ENCODE results near the gene ZNF496.
A peak's percentile ranks its signal among the peaks of the same experiment; 100 is the strongest.

The ZNF496 gene

DNA sequence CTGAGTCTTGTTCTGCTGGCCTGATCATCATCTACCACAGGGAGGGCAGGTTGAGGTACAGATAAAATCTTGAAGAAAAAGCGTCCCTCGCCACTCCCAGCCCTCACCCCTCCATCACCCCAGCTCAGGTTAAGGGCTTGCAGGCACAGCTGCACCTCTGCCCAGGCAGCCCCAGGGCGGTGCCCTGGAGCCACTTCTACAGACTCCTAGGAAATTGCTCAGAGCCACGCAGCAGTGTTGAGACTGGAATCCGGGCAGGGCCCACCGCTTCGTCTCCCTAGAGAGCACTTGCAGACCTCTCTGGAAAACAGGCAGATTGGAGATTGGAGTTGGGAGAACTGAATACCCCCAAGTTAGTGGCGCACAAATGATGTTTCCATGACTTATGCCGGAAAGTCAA is 40.5 kb downstream of the ZNF496 start:
- TF ChIP-seq ZBTB7A (IDR thresholded peaks at IDR 0.05; ENCODE audit: low read depth) (no peak), RAD21 (IDR thresholded peaks at IDR 0.05; ENCODE audit: low read depth) (no peak), NFIC (IDR thresholded peaks at IDR 0.05) (no peak), FOXM1 (IDR thresholded peaks at IDR 0.05; ENCODE audit: borderline replicate concordance, low read depth) (no peak), EP300 (IDR thresholded peaks at IDR 0.05; ENCODE audit: borderline replicate concordance) (no peak), EGR1 (IDR thresholded peaks at IDR 0.05) (no peak), CREB1 (IDR thresholded peaks at IDR 0.05; ENCODE audit: low read depth) (no peak)
- TF ChIP-seq, protein P1, sequence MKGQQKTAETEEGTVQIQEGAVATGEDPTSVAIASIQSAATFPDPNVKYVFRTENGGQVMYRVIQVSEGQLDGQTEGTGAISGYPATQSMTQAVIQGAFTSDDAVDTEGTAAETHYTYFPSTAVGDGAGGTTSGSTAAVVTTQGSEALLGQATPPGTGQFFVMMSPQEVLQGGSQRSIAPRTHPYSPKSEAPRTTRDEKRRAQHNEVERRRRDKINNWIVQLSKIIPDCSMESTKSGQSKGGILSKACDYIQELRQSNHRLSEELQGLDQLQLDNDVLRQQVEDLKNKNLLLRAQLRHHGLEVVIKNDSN (IDR thresholded peaks at IDR 0.05), result no peak

DNA sequence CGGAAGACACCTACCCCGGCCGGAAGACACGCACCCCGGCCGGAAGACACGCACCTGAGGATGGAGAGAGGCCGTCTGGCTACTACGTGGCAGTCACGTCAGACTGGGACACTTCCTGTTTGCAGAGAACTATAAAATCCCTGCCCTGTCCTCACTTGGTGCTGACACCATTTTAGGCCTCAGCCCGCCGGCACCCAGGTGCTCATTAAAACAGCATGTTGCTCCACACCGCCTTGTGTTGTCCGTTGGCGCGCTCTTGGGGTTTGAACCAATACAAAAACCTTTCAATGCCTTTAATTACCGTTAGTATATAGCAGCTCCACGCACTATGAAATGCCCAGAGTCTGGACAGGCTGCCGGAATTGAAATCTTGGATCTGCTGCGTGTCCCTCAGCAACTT is 41.1 kb downstream of the ZNF496 start:
- no peak for TF ChIP-seq CEBPB (IDR thresholded peaks at IDR 0.05)
- TF ChIP-seq EP300 (IDR thresholded peaks at IDR 0.05; ENCODE audit: borderline replicate concordance), result no peak
- TF ChIP-seq TAF1 (IDR thresholded peaks at IDR 0.05; ENCODE audit: low read depth), result no peak
- TF ChIP-seq YY1 (IDR thresholded peaks at IDR 0.05; ENCODE audit: low read depth), result no peak
- TF ChIP-seq RAD21 (IDR thresholded peaks at IDR 0.05; ENCODE audit: low read depth), result no peak
- TF ChIP-seq NFIC (IDR thresholded peaks at IDR 0.05), result no peak
- TF ChIP-seq, protein P1 (IDR thresholded peaks at IDR 0.05), result no peak
- TF ChIP-seq, protein P2, sequence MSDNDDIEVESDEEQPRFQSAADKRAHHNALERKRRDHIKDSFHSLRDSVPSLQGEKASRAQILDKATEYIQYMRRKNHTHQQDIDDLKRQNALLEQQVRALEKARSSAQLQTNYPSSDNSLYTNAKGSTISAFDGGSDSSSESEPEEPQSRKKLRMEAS (IDR thresholded peaks at IDR 0.05), result no peak
- TF ChIP-seq TEAD4 (IDR thresholded peaks at IDR 0.05), result no peak
- no peak for TF ChIP-seq ZBTB7A (IDR thresholded peaks at IDR 0.05; ENCODE audit: low read depth)
- no peak for TF ChIP-seq CREB1 (IDR thresholded peaks at IDR 0.05; ENCODE audit: low read depth)
- no peak for TF ChIP-seq EGR1 (IDR thresholded peaks at IDR 0.05)

DNA sequence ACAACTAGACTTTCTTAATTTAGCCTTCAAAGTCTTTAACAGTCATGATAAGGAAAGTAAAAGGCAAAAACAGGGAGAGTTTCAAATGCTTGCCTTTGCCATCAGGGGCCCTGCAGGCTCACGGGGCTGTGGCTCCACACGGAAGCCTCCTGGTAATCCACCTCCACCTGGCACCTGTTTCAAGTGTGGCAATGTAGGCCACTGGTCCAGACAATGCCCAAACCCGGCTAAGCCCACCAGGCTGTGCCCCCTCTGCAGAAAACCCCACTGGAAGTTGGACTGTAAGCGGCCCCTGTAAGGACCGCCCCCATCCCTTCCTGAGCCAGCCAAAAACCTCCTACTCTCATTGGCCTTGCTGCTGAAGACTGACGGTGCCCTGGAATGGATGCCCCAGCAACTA is 43.3 kb downstream of the ZNF496 start:
- TF ChIP-seq EP300 (IDR thresholded peaks at IDR 0.05; ENCODE audit: borderline replicate concordance) (no peak), TEAD4 (IDR thresholded peaks at IDR 0.05) (no peak), RAD21 (IDR thresholded peaks at IDR 0.05; ENCODE audit: low read depth) (no peak), CREB1 (IDR thresholded peaks at IDR 0.05; ENCODE audit: low read depth) (no peak), NFIC (IDR thresholded peaks at IDR 0.05) (no peak), YY1 (IDR thresholded peaks at IDR 0.05; ENCODE audit: low read depth) (no peak), CEBPB (IDR thresholded peaks at IDR 0.05) (no peak), FOXM1 (IDR thresholded peaks at IDR 0.05; ENCODE audit: borderline replicate concordance, low read depth) (no peak), TCF12 (IDR thresholded peaks at IDR 0.05; ENCODE audit: low read depth) (no peak), ZBTB7A (IDR thresholded peaks at IDR 0.05; ENCODE audit: low read depth) (no peak)
- TF ChIP-seq, protein P1 (IDR thresholded peaks at IDR 0.05), result no peak
- TF ChIP-seq, protein P3, sequence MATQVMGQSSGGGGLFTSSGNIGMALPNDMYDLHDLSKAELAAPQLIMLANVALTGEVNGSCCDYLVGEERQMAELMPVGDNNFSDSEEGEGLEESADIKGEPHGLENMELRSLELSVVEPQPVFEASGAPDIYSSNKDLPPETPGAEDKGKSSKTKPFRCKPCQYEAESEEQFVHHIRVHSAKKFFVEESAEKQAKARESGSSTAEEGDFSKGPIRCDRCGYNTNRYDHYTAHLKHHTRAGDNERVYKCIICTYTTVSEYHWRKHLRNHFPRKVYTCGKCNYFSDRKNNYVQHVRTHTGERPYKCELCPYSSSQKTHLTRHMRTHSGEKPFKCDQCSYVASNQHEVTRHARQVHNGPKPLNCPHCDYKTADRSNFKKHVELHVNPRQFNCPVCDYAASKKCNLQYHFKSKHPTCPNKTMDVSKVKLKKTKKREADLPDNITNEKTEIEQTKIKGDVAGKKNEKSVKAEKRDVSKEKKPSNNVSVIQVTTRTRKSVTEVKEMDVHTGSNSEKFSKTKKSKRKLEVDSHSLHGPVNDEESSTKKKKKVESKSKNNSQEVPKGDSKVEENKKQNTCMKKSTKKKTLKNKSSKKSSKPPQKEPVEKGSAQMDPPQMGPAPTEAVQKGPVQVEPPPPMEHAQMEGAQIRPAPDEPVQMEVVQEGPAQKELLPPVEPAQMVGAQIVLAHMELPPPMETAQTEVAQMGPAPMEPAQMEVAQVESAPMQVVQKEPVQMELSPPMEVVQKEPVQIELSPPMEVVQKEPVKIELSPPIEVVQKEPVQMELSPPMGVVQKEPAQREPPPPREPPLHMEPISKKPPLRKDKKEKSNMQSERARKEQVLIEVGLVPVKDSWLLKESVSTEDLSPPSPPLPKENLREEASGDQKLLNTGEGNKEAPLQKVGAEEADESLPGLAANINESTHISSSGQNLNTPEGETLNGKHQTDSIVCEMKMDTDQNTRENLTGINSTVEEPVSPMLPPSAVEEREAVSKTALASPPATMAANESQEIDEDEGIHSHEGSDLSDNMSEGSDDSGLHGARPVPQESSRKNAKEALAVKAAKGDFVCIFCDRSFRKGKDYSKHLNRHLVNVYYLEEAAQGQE (IDR thresholded peaks at IDR 0.05; ENCODE audit: low read depth), result no peak
- TF ChIP-seq, protein P2 (IDR thresholded peaks at IDR 0.05), result no peak

DNA sequence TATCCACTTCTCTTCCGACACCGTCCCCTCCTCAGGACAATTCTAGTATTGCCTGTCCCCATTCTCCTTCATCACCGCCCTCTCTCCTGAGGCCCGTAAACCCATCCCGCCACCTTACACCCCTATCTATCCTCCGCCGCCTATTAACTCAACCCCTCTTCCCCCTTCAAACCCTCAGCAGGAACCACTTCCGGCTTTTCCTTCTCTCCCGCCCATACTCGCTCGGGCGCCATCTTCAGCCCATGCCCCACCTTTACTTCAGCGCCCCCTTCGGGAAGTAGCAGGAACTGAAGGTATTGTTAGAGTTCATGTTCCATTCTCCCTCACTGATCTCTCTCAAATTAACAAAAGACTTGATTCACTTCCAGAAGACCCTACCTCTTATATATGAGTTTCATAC is 44.2 kb downstream of the ZNF496 start:
- no peak for TF ChIP-seq CEBPB (IDR thresholded peaks at IDR 0.05)
- TF ChIP-seq CREB1 (IDR thresholded peaks at IDR 0.05; ENCODE audit: low read depth), result no peak
- TF ChIP-seq, protein P2 (IDR thresholded peaks at IDR 0.05), result no peak
- TF ChIP-seq EP300 (IDR thresholded peaks at IDR 0.05; ENCODE audit: borderline replicate concordance), result no peak
- no peak for TF ChIP-seq ZBTB7A (IDR thresholded peaks at IDR 0.05; ENCODE audit: low read depth)
- no peak for TF ChIP-seq TCF12 (IDR thresholded peaks at IDR 0.05; ENCODE audit: low read depth)
- TF ChIP-seq, protein P1 (IDR thresholded peaks at IDR 0.05), result no peak
- no peak for TF ChIP-seq NFIC (IDR thresholded peaks at IDR 0.05)
- TF ChIP-seq YY1 (IDR thresholded peaks at IDR 0.05; ENCODE audit: low read depth), result peak; percentile 39; the same call in 1 of the 2 replicates
- TF ChIP-seq FOXM1 (IDR thresholded peaks at IDR 0.05; ENCODE audit: borderline replicate concordance, low read depth), result no peak
- no peak for TF ChIP-seq TAF1 (IDR thresholded peaks at IDR 0.05; ENCODE audit: low read depth)
- no peak for TF ChIP-seq EGR1 (IDR thresholded peaks at IDR 0.05)
- TF ChIP-seq RAD21 (IDR thresholded peaks at IDR 0.05; ENCODE audit: low read depth), result peak; percentile 32; the same call in 1 of the 2 replicates
- no peak for TF ChIP-seq TEAD4 (IDR thresholded peaks at IDR 0.05)

DNA sequence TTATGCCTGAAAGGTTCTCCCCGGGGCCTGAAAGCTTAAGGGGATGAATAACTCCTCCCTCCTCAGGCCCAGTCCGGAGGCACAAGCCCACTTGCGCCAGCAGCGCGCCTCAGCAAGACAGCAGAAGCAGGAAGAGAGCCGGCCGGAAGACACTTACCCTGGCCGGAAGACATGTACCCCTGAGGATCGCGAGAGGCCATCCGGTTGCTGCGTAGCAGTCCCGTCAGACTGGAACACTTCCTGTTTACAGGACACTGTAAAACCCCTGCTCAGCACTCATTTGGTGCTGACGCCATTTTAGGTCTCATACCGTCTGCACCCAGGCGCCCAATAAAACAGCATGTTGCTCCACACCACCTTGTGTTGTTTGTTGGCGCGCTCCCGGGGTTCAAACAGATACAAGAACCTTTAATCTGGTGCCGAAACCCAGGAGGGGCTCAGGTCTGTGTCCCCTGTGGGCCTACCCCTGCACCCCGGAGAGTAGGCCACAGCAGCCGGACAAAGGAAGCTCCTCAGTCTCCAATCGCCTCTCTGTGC is 45.5 kb downstream of the ZNF496 start:
- TF ChIP-seq RAD21 (IDR thresholded peaks at IDR 0.05; ENCODE audit: low read depth) (no peak), YY1 (IDR thresholded peaks at IDR 0.05; ENCODE audit: low read depth) (no peak), CREB1 (IDR thresholded peaks at IDR 0.05; ENCODE audit: low read depth) (no peak), TAF1 (IDR thresholded peaks at IDR 0.05; ENCODE audit: low read depth) (no peak), EGR1 (IDR thresholded peaks at IDR 0.05) (no peak), ZBTB7A (IDR thresholded peaks at IDR 0.05; ENCODE audit: low read depth) (no peak), EP300 (IDR thresholded peaks at IDR 0.05; ENCODE audit: borderline replicate concordance) (no peak), TCF12 (IDR thresholded peaks at IDR 0.05; ENCODE audit: low read depth) (no peak), TEAD4 (IDR thresholded peaks at IDR 0.05) (no peak), FOXM1 (IDR thresholded peaks at IDR 0.05; ENCODE audit: borderline replicate concordance, low read depth) (no peak), CEBPB (IDR thresholded peaks at IDR 0.05) (no peak), NFIC (IDR thresholded peaks at IDR 0.05) (no peak)
- TF ChIP-seq, protein P1 (IDR thresholded peaks at IDR 0.05), result no peak
- TF ChIP-seq, protein P3 (IDR thresholded peaks at IDR 0.05; ENCODE audit: low read depth), result no peak
- TF ChIP-seq, protein P2 (IDR thresholded peaks at IDR 0.05), result no peak

Data from Ishikawa (cell line).